SU-DHL-6 (cell line): ENCODE measurements around the gene TMIGD1.

ENCODE experiments used
- H2AFZ ChIP-seq: fragments of 200-600 bp; sonication (generic); 2 replicates; pipeline ENCODE4 v1.6.1; 2014; ENCODE audit warnings: low read depth, mild to moderate bottlenecking, moderate library complexity, mixed read lengths, antibody characterized with exemption, low read length; ENCODE audit not compliant: severe bottlenecking
- H3F3A ChIP-seq: fragments of 200-600 bp; shearing (Covaris generic); 2 replicates; pipeline ENCODE4 v1.6.0; 2016; ENCODE audit warnings: antibody characterized with exemption, mild to moderate bottlenecking; ENCODE audit not compliant: insufficient read depth
- H3K27ac ChIP-seq: fragments of 200-600 bp; sonication (generic); 2 replicates; pipeline ENCODE4 v1.5.1; 2016; ENCODE audit warnings: low read depth, mild to moderate bottlenecking, low read length, moderate library complexity, mixed read lengths
- H3K27me3 ChIP-seq: fragments of 200-600 bp; sonication (generic), shearing (Covaris generic); 2 replicates; pipeline ENCODE4 v1.6.0; 2014; ENCODE audit warnings: mild to moderate bottlenecking, low read length
- H3K36me3 ChIP-seq: fragments of 200-600 bp; sonication (generic); 2 replicates; pipeline ENCODE4 v1.6.1; 2014; ENCODE audit warnings: mild to moderate bottlenecking, low read length, mixed read lengths
- H3K4me2 ChIP-seq: fragments of 300-600, 200-600 bp; shearing (Covaris generic), sonication (generic); 2 replicates; pipeline ENCODE4 v1.6.0; 2014; ENCODE audit warnings: low read length, low read depth, mild to moderate bottlenecking; ENCODE audit not compliant: poor library complexity, severe bottlenecking
- H3K4me3 ChIP-seq: fragments of 200-600 bp; sonication (generic); 2 replicates; pipeline ENCODE4 v1.5.1; 2014; ENCODE audit warnings: antibody characterized with exemption, low read length, mild to moderate bottlenecking, mixed read lengths; ENCODE audit not compliant: insufficient read depth, poor library complexity, severe bottlenecking
- H3K79me2 ChIP-seq: fragments of 200-600 bp; sonication (generic); 2 replicates; pipeline ENCODE4 v1.6.1; 2014; ENCODE audit warnings: mild to moderate bottlenecking, low read length, moderate library complexity; ENCODE audit not compliant: insufficient read depth
- H3K9ac ChIP-seq: fragments of 200-600 bp; sonication (generic); 2 replicates; pipeline ENCODE4 v1.7.0; 2014; ENCODE audit warnings: mild to moderate bottlenecking, low read length
- H3K9me2 ChIP-seq: fragments of 200-600 bp; sonication (generic); replicated peaks from 2 replicates; pipeline ENCODE4 v1.6.1; 2014; ENCODE audit warnings: low read length; ENCODE audit not compliant: insufficient read depth
- H3K9me3 ChIP-seq: fragments of 200-600 bp; sonication (generic); 2 replicates; pipeline ENCODE4 v1.6.1; 2014; ENCODE audit warnings: low read length, mixed read lengths; ENCODE audit not compliant: insufficient read depth
- H4K20me1 ChIP-seq: fragments of 200-600 bp; sonication (generic); 2 replicates; pipeline ENCODE4 v1.6.1; 2014; ENCODE audit warnings: low read depth, mild to moderate bottlenecking, antibody characterized with exemption, low read length, moderate library complexity, mixed read lengths
- CTCF ChIP-seq: fragments of 200-600 bp; sonication (generic); IDR thresholded peaks from one replicate; pipeline ENCODE4 v1.5.1; 2017; ENCODE audit warnings: antibody characterized with exemption, mild to moderate bottlenecking, low read length, moderate library complexity; ENCODE audit not compliant: insufficient read depth, poor library complexity, severe bottlenecking
- EZH2phosphoT487 ChIP-seq: fragments of 200-600 bp; sonication (generic), shearing (Covaris generic); conservative IDR thresholded peaks from 2 replicates; pipeline ENCODE4 v1.6.1; 2018; ENCODE audit warnings: mild to moderate bottlenecking, antibody characterized with exemption, low read length, moderate library complexity, mixed read lengths

Gene TMIGD1

GRCh38 chr17:30290696-30291542, 42.9 kb downstream of the TMIGD1 start:
- Histone ChIP-seq H3K9me2 (no peaks in the 10 kb centered on the region), H3K9me3 (no peaks in the 10 kb centered on the region), H3K9ac (peak overlapping the region; percentile 92), H3K27ac (peak overlapping the region; percentile 36), H2AFZ (peak overlapping the region; percentile 99), H3K4me3 (peak overlapping the region; percentile 79), H3K79me2 (peaks cover 27% of the 10 kb centered on the region), H3K36me3 (peaks cover 30% of the 10 kb centered on the region), H3K27me3 (no peaks in the 10 kb centered on the region), H3K4me2 (peak overlapping the region; percentile 80), H4K20me1 (no peaks in the 10 kb centered on the region), H3F3A (peaks cover 15% of the 10 kb centered on the region)
- no peak for TF ChIP-seq CTCF
- TF ChIP-seq EZH2phosphoT487, result no peak

GRCh38 chr17:30290077-30290476, 43.8 kb downstream of the TMIGD1 start:
- Histone ChIP-seq H3K4me3 (peak overlapping the region; percentile 79), H3K79me2 (peaks cover 27% of the 10 kb centered on the region), H3K9me2 (no peaks in the 10 kb centered on the region), H3K9ac (peak overlapping the region; percentile 92), H3K27ac (no peak overlapping the region), H2AFZ (no peak overlapping the region), H3K9me3 (no peaks in the 10 kb centered on the region), H4K20me1 (no peaks in the 10 kb centered on the region), H3F3A (peaks cover 15% of the 10 kb centered on the region), H3K27me3 (no peaks in the 10 kb centered on the region), H3K36me3 (peaks cover 38% of the 10 kb centered on the region), H3K4me2 (peak overlapping the region; percentile 80)
- TF ChIP-seq EZH2phosphoT487 (no peak), CTCF (no peak)

GRCh38 chr17:30279156-30279555, 54.7 kb downstream of the TMIGD1 start:
- no peak overlapping the region for H3K4me2 ChIP-seq
- no peak overlapping the region for H2AFZ ChIP-seq
- H3F3A ChIP-seq, result peaks cover 3% of the 10 kb centered on the region; the same call in 1 of the 2 replicates
- peaks cover 26% of the 10 kb centered on the region for H3K36me3 ChIP-seq
- no peak overlapping the region for H3K4me3 ChIP-seq
- no peak for TF ChIP-seq EZH2phosphoT487
- TF ChIP-seq CTCF, result no peak
- H4K20me1 ChIP-seq, result no peaks in the 10 kb centered on the region
- H3K79me2 ChIP-seq, result no peaks in the 10 kb centered on the region
- no peaks in the 10 kb centered on the region for H3K27me3 ChIP-seq
- H3K9me3 ChIP-seq, result no peaks in the 10 kb centered on the region
- H3K9me2 ChIP-seq, result no peaks in the 10 kb centered on the region
- H3K27ac ChIP-seq, result no peak overlapping the region
- H3K9ac ChIP-seq, result no peak overlapping the region
